Thyroid gland (tissue), 4 donors: Measurements from ENCODE around the gene FOXN3.

Experiments
- CTCF ChIP-seq, 6 experiments: fragments of 200-600 bp in 3 of 6; fragments of 450-650 bp in 3 of 6; sonication (generic) in 3 of 6; IDR thresholded peaks; one replicate each; pipeline ENCODE4 v1.5.1; 2016 to 2019; ENCODE audit warnings: antibody characterized with exemption in 6 of 6, mild to moderate bottlenecking in 2 of 6, inconsistent platforms in 1 of 6, moderate library complexity in 1 of 6
- POLR2A ChIP-seq, 2 donors: fragments of 450-650 bp; IDR thresholded peaks; one replicate each; pipeline ENCODE4 v1.6.1; 2017; ENCODE audit warnings: antibody characterized with exemption in 2 of 2, mild to moderate bottlenecking in 2 of 2, moderate library complexity in 1 of 2

GRCh38 chr14:89209558-89209957 lies 207.5 kb downstream of the FOXN3 start:
- TF ChIP-seq CTCF (IDR thresholded peaks at IDR 0.05) (no peak), POLR2A (IDR thresholded peaks at IDR 0.05) (no peak)
